Adrenal gland (tissue), 5 donors: Measurements from ENCODE around the gene IQSEC2.

Source experiments
- CTCF ChIP-seq, 6 experiments: fragments of 450-650 bp in 4 of 6; fragments of 200-600 bp in 2 of 6; sonication (generic) in 1 of 6; IDR thresholded peaks; 1 replicate in 5 of 6; 2 replicates in 1 of 6; pipeline versions ENCODE4 v1.5.1 to v1.8.0; 2016 to 2021; ENCODE audit warnings: antibody characterized with exemption in 6 of 6, mild to moderate bottlenecking in 2 of 6, moderate library complexity in 1 of 6
- POLR2A ChIP-seq, 2 donors: fragments of 450-650 bp; IDR thresholded peaks; one replicate each; pipeline ENCODE4 v1.6.1; 2017; ENCODE audit warnings: antibody characterized with exemption in 2 of 2, mild to moderate bottlenecking in 2 of 2, moderate library complexity in 1 of 2
- donor health status: DM: no; HTN: no; CAD: no.

- no peak for TF ChIP-seq CTCF (IDR thresholded peaks at IDR 0.05)
- TF ChIP-seq POLR2A (IDR thresholded peaks at IDR 0.05), result no peak
These were observed 9.2 kb upstream of the IQSEC2 start for GRCh38 chrX:53290441-53291041.
